Mesendoderm (in vitro differentiated cells): Measurements from ENCODE around the gene PALLD.
"Not testable (repeated sequence)": the region's sequence is repeated elsewhere in the genome, so short reads cannot be mapped to it uniquely, and the experiment has no call there.

ENCODE experiments used
- DNase-seq: peaks from one replicate; pipeline ENCODE4 v3.0.0; 2013
- H2AK5ac ChIP-seq: 2 replicates; pipeline ENCODE4 v1.6.1; 2013; ENCODE audit warnings: low read length, inconsistent platforms
- H2BK120ac ChIP-seq: 2 replicates; pipeline ENCODE4 v1.6.1; 2013; ENCODE audit warnings: low read depth, mild to moderate bottlenecking, low read length, moderate library complexity, mixed read lengths
- H2BK15ac ChIP-seq: replicated peaks from 2 replicates; pipeline ENCODE4 v1.6.1; 2013; ENCODE audit warnings: low read depth, mild to moderate bottlenecking, moderate library complexity
- H2BK5ac ChIP-seq: 2 replicates; pipeline ENCODE4 v1.6.1; 2013; ENCODE audit warnings: low read length, inconsistent platforms
- H3K18ac ChIP-seq: 2 replicates; pipeline ENCODE4 v1.6.1; 2013; ENCODE audit warnings: mild to moderate bottlenecking, low read length, mixed read lengths
- H3K23ac ChIP-seq: one replicate; pipeline ENCODE4 v1.6.1; 2013; ENCODE audit warnings: low read length
- H3K27ac ChIP-seq: 2 replicates; pipeline ENCODE4 v1.5.1; 2013; ENCODE audit warnings: low read depth, mild to moderate bottlenecking, inconsistent platforms, low read length, moderate library complexity
- H3K27me3 ChIP-seq: 2 replicates; pipeline ENCODE4 v1.6.1; 2013; ENCODE audit warnings: low read length, control low read depth, mild to moderate bottlenecking, inconsistent platforms; ENCODE audit not compliant: insufficient read depth, poor library complexity
- H3K36me3 ChIP-seq: 2 replicates; pipeline ENCODE4 v1.6.1; 2013; ENCODE audit warnings: low read length, inconsistent platforms; ENCODE audit not compliant: control insufficient read depth, insufficient read depth
- H3K4ac ChIP-seq: one replicate; pipeline ENCODE4 v1.6.1; 2013; ENCODE audit warnings: low read depth, mild to moderate bottlenecking, low read length, moderate library complexity
- H3K4me1 ChIP-seq: 2 replicates; pipeline ENCODE4 v1.6.1; 2013; ENCODE audit warnings: low read depth, low read length, inconsistent platforms; ENCODE audit not compliant: control insufficient read depth
- H3K4me2 ChIP-seq: 2 replicates; pipeline ENCODE4 v1.6.1; 2013; ENCODE audit warnings: low read length
- H3K4me3 ChIP-seq: 2 replicates; pipeline ENCODE4 v1.5.1; 2013; ENCODE audit warnings: mild to moderate bottlenecking, low read length
- H3K56ac ChIP-seq: one replicate; pipeline ENCODE4 v1.6.1; 2013; ENCODE audit warnings: low read length
- H3K79me1 ChIP-seq: 2 replicates; pipeline ENCODE4 v1.6.1; 2013; ENCODE audit warnings: low read length, inconsistent platforms
- H3K79me2 ChIP-seq: 2 replicates; pipeline ENCODE4 v1.6.1; 2013; ENCODE audit warnings: mild to moderate bottlenecking, low read length; ENCODE audit not compliant: control insufficient read depth, insufficient read depth
- H3K9ac ChIP-seq: 2 replicates; pipeline ENCODE4 v1.6.1; 2013; ENCODE audit warnings: low read length, inconsistent platforms
- H4K5ac ChIP-seq: one replicate; pipeline ENCODE4 v1.6.1; 2013; ENCODE audit warnings: low read length
- H4K8ac ChIP-seq: one replicate; pipeline ENCODE4 v1.6.1; 2013; ENCODE audit warnings: low read depth, mild to moderate bottlenecking, control low read depth, low read length, moderate library complexity
- WGBS: extraction: QIAGEN DNeasy Blood & Tissue Kit; methylation state at CpG from one replicate; pipeline ENCODE4 v1.1.7; 2013; ENCODE audit warnings: low lambda C conversion rate, missing lambda C conversion rate; ENCODE audit not compliant: insufficient coverage; ENCODE audit errors: extremely low coverage; 5-methylcytosine and 5-hydroxymethylcytosine counted together

The PALLD gene

DNA sequence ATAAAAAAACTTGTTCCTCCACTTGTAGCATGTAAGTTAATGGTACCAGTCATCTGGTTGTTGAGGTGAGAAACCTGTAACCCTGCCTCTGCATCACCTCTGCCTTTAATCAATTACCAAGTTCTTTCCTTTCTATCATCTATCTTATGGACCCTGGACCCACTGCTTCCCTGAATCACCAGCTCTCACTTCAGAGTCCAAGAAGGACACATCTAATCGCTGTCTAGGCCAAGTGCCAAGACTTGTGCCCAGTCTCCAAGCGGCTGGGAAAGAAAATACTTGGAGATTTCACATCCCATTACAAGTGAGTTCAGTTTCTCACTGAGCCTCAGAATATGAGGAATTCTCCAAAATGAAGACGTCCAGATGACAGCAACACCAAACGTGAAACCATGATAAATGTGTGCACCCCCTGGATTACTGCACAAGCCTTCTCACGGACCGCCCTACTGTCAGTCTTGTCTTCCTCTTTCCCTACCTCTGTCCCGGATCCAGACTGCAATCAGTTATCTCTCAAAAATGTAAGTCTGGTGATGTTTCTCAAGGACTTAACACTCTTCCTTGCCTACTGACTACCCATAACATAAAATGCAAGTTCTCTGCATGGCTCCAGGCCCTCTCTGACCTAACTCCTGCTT lies 10.4 kb downstream of the PALLD start:
- H2BK5ac ChIP-seq = no peak overlapping the region
- H3K4me3 ChIP-seq = no peak overlapping the region
- no peaks in the 10 kb centered on the region for H3K79me2 ChIP-seq
- H2BK120ac ChIP-seq = no peak overlapping the region
- no peak overlapping the region for H4K8ac ChIP-seq
- H3K79me1 ChIP-seq = no peaks in the 10 kb centered on the region
- no peaks in the 10 kb centered on the region for H3K27me3 ChIP-seq
- H2BK15ac ChIP-seq = no peak overlapping the region
- H3K56ac ChIP-seq = no peak overlapping the region
- H4K5ac ChIP-seq = no peak overlapping the region
- H3K27ac ChIP-seq = no peak overlapping the region
- no peaks in the 10 kb centered on the region for H3K4me1 ChIP-seq
- DNase-seq = no peak
- WGBS = no CpG with 5 or more reads among the region's 7 CpGs
- H3K9ac ChIP-seq = no peak overlapping the region
- no peaks in the 10 kb centered on the region for H3K36me3 ChIP-seq
- no peak overlapping the region for H3K4ac ChIP-seq
- H3K18ac ChIP-seq = no peak overlapping the region
- H3K23ac ChIP-seq = no peak overlapping the region
- H3K4me2 ChIP-seq = no peak overlapping the region
- no peak overlapping the region for H2AK5ac ChIP-seq

DNA sequence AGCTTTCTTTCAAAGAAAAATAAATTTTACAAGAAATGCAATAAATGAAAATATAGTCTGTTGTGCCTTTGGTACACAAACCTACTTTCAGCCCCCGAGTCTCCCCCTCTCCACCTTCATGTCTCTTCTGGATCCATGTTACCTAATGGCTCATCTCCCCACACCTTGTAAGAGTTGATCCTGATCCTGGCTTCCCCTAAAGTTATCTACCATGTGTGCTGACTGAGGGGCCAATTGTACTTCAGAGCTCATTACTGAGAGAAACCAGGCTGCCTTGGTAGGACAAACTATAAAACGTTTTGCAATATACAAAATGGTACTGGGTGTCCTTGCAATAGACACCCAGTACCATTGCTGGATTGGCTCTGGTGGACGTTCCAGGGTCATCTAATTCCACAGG lies 11.8 kb downstream of the PALLD start:
- Histone ChIP-seq H3K18ac (no peak overlapping the region), H3K27ac (no peak overlapping the region), H2BK15ac (no peak overlapping the region), H2AK5ac (no peak overlapping the region), H3K4me3 (no peak overlapping the region), H2BK5ac (no peak overlapping the region), H4K5ac (no peak overlapping the region), H3K4ac (no peak overlapping the region), H3K9ac (no peak overlapping the region), H3K56ac (no peak overlapping the region), H3K27me3 (no peaks in the 10 kb centered on the region), H3K4me1 (no peaks in the 10 kb centered on the region), H3K36me3 (no peaks in the 10 kb centered on the region), H2BK120ac (no peak overlapping the region), H3K79me2 (no peaks in the 10 kb centered on the region), H3K4me2 (no peak overlapping the region), H3K79me1 (no peaks in the 10 kb centered on the region), H3K23ac (no peak overlapping the region), H4K8ac (no peak overlapping the region)
- WGBS = no CpG with 5 or more reads among the region's 3 CpGs
- DNase-seq = no peak

DNA sequence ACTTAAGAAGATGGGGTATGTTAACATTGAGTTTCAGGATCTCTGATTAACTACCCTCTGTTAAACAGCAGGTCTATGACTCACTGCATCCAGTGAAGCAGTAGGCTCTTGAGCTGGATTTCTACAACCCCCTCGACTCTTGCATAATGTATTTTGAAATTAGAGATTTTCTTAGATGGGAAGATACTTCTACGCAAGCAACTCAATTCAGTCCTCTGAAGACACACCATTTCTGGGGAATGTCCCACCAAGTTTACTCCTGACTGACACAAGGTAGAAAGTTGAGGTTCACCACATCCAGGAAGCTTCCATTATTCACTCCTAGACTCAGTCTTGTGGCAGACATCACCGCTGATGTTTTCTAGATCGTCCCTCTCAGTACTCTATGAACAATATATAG lies 12.9 kb downstream of the PALLD start:
- no peak overlapping the region for H3K18ac ChIP-seq
- DNase-seq = no peak
- H3K79me1 ChIP-seq = no peaks in the 10 kb centered on the region
- no peak overlapping the region for H2AK5ac ChIP-seq
- no peak overlapping the region for H4K8ac ChIP-seq
- H3K36me3 ChIP-seq = no peaks in the 10 kb centered on the region
- no peak overlapping the region for H3K4me2 ChIP-seq
- H3K23ac ChIP-seq = no peak overlapping the region
- no peak overlapping the region for H3K56ac ChIP-seq
- H3K9ac ChIP-seq = no peak overlapping the region
- no peaks in the 10 kb centered on the region for H3K79me2 ChIP-seq
- H4K5ac ChIP-seq = no peak overlapping the region
- no peak overlapping the region for H2BK120ac ChIP-seq
- no peaks in the 10 kb centered on the region for H3K27me3 ChIP-seq
- no peak overlapping the region for H3K4me3 ChIP-seq
- H2BK15ac ChIP-seq = no peak overlapping the region
- no CpG with 5 or more reads among the region's 4 CpGs for WGBS
- H2BK5ac ChIP-seq = no peak overlapping the region
- H3K4ac ChIP-seq = no peak overlapping the region
- no peaks in the 10 kb centered on the region for H3K4me1 ChIP-seq
- H3K27ac ChIP-seq = no peak overlapping the region

DNA sequence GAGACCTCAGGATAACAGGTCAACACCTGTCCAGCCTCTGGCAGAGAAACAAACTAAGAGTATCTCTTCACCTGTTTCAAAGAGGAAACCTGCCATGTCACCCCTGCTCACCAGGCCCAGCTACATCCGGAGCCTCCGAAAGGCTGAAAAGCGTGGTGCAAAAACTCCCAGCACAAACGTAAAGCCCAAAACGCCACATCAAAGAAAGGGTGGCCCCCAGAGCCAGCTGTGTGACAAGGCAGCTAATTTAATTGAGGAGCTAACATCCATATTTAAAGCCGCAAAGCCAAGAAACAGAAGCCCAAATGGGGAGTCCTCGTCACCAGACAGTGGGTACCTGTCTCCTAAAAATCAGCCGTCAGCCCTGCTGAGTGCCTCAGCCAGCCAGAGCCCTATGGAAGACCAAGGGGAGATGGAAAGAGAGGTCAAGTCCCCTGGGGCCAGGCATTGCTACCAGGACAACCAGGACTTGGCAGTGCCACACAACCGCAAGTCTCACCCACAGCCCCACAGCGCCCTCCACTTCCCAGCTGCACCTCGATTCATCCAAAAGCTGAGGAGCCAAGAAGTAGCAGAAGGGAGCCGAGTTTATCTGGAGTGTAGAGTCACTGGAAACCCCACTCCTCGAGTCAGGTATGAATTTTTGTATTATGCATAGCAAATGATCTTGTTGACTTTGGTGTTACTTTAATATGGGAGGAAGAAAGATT lies 15.1 kb downstream of the PALLD start:
- no peak overlapping the region for H3K4me2 ChIP-seq
- H3K4me1 ChIP-seq = no peaks in the 10 kb centered on the region
- no peak overlapping the region for H3K18ac ChIP-seq
- no peak overlapping the region for H3K27ac ChIP-seq
- no peak overlapping the region for H4K8ac ChIP-seq
- H3K79me1 ChIP-seq = no peaks in the 10 kb centered on the region
- no peaks in the 10 kb centered on the region for H3K36me3 ChIP-seq
- H2AK5ac ChIP-seq = no peak overlapping the region
- no peak overlapping the region for H3K4ac ChIP-seq
- H4K5ac ChIP-seq = no peak overlapping the region
- no peak overlapping the region for H3K4me3 ChIP-seq
- H3K27me3 ChIP-seq = no peaks in the 10 kb centered on the region
- H3K9ac ChIP-seq = no peak overlapping the region
- H2BK120ac ChIP-seq = no peak overlapping the region
- H3K56ac ChIP-seq = no peak overlapping the region
- H2BK15ac ChIP-seq = no peak overlapping the region
- H3K79me2 ChIP-seq = no peaks in the 10 kb centered on the region
- no peak overlapping the region for H2BK5ac ChIP-seq
- no CpG with 5 or more reads among the region's 13 CpGs for WGBS
- DNase-seq = no peak
- no peak overlapping the region for H3K23ac ChIP-seq

DNA sequence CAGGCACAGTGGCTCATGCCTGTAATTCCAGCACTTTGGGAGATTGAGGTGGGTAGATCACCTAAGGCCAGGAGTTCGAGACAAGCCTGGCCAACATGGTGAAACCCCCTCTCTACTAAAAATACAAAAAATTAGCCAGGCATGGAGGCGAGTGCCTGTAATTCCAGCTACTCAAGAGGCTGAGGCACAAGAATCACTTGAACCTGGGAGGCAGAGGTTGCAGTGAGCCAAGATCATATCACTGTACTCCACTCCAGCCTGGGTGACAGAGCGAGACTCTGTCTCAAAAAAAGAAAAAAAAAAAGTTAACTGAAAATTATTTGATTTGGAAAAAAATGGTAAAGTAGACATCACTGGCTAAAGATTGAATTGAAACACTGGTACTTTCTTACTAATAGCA lies 17.0 kb downstream of the PALLD start:
- not testable (repeated sequence) for H3K36me3 ChIP-seq, H3K4me3 ChIP-seq, H3K4ac ChIP-seq, H3K9ac ChIP-seq, H3K27me3 ChIP-seq, H2BK15ac ChIP-seq, H3K4me1 ChIP-seq, H3K56ac ChIP-seq, H3K4me2 ChIP-seq, H3K79me2 ChIP-seq, H2BK5ac ChIP-seq, H4K8ac ChIP-seq, H3K27ac ChIP-seq, H3K79me1 ChIP-seq, DNase-seq, H3K18ac ChIP-seq, H2AK5ac ChIP-seq, H4K5ac ChIP-seq, H2BK120ac ChIP-seq, H3K23ac ChIP-seq
- WGBS = no CpG with 5 or more reads among the region's 3 CpGs
